Measurements from ENCODE around the gene DNAJA1.
"Not testable (repeated sequence)": the region's sequence is repeated elsewhere in the genome, so short reads cannot be mapped to it uniquely, and the experiment has no call there.

GRCh38 chr9:33000682-33001055 is 24.4 kb upstream of the DNAJA1 start:
- not testable (repeated sequence) for TF ChIP-seq CTCF, POLR2A, EP300 (IDR thresholded peaks at IDR 0.05)
